GM13976 (cell line): ENCODE results near the gene ASTN2.
A peak's percentile ranks its signal among the peaks of the same experiment; 100 is the strongest.

ENCODE experiments used
- DNase-seq: peaks from one replicate; pipeline ENCODE4 v3.0.0; 2012; ENCODE audit warnings: low spot score
- in situ Hi-C: fragments of 300-500 bp; cut with MboI; formaldehyde crosslinking; loops from one replicate; pipeline ENCODE4 v1.12.0; 2022; ENCODE audit warnings: low sequenced_read_pairs, mixed read lengths, inconsistent platforms; ENCODE audit not compliant: unreplicated experiment
- TF ChIP-seq, protein P1 (sequence below): IDR thresholded peaks from 2 replicates; pipeline ENCODE4 v1.5.1; 2012; ENCODE audit warnings: borderline replicate concordance, mild to moderate bottlenecking; ENCODE audit not compliant: insufficient read depth; ENCODE audit errors: extremely low read depth, missing control alignments, control extremely low read depth

ASTN2 gene

DNA sequence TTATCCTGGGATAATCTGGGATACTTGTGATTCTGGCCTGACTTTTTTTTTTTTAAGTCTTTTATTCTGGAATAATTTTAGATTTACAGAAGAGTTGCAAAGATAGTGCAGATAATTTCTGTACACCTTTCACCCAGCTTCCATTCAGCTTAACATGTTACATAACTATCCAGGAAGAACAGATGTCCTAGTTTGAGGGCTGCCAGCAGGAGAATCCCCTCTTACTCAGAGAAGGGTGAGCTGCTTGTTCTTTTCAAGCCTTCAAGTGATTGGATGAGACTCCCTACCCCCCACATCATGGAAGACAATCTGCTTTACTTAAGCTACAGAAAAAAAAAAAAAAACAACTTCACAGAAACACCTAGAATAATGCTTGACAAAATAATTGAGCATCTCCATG is 473.6 kb downstream of the ASTN2 start:
- no peak for DNase-seq
- in situ Hi-C loops = no loop called here
- TF ChIP-seq, protein P1, sequence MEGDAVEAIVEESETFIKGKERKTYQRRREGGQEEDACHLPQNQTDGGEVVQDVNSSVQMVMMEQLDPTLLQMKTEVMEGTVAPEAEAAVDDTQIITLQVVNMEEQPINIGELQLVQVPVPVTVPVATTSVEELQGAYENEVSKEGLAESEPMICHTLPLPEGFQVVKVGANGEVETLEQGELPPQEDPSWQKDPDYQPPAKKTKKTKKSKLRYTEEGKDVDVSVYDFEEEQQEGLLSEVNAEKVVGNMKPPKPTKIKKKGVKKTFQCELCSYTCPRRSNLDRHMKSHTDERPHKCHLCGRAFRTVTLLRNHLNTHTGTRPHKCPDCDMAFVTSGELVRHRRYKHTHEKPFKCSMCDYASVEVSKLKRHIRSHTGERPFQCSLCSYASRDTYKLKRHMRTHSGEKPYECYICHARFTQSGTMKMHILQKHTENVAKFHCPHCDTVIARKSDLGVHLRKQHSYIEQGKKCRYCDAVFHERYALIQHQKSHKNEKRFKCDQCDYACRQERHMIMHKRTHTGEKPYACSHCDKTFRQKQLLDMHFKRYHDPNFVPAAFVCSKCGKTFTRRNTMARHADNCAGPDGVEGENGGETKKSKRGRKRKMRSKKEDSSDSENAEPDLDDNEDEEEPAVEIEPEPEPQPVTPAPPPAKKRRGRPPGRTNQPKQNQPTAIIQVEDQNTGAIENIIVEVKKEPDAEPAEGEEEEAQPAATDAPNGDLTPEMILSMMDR = no peak

DNA sequence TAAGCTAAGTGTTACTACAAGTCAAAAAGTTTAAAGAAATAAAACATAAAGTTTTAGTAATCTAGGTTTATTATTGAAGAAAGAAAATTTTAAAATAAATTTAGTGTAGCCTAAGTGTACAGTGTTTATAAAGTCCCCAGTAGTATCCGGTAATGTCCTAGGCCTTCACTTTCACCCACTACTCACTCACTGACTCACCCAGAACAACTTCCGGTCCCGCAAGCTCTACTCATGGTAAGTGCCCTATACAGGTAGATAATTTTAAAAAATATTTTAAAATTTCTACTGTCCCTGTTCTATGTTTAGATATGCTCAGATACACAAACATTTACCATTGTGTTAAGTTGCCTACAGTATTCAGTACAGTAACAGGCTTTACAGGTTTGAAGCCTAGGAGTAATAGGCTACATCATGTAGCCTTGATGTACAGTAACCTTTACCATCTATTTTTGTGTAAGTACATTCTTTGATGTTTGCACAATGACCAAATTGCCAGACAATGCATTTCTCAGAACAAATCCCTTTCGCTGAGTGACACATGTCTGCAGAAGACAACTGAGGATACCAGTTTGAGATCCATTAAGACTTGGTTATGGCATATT is 474.1 kb downstream of the ASTN2 start:
- no peak for DNase-seq
- in situ Hi-C loops = no loop called here
- TF ChIP-seq, protein P1 = no peak

DNA sequence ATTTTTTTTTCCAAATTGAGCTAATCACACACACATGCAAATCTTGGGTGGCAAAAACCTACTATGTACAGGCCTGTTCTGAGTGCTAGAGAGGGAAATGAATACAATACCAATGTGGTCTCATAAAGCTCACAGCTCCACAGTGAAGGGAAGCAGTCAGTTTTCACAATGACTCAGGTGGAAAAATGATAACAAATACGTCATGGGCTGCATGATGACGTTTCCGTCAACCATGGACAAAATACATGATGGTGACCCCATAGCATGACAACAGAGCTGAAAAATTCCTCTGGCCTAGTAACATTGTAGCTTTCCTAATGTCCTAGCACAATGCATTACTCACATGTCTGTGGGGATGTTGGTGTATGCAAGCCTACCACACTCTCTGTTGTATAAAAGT is 475.2 kb downstream of the ASTN2 start:
- in situ Hi-C loops = no loop called here
- DNase-seq = peak; percentile 47
- TF ChIP-seq, protein P1 = no peak

DNA sequence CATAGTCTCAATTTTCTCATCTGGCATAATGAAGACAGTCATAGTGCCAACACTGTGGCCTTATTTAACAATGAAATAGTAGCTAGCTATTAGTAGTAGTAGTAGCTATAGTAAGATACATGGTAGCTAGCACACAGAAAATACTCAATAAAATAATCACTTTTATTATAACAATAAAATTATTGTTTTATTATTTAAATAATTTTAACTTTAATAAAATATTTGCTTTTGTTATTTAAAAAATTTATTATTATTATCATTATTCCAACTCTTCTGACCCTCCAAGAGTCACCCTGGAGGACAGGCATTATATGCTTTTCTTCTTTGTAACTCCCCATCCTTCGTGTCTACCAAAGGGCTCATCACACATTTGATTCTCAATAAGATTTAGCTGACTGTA is 475.7 kb downstream of the ASTN2 start:
- in situ Hi-C loops = no loop called here
- TF ChIP-seq, protein P1 = no peak
- DNase-seq = no peak

DNA sequence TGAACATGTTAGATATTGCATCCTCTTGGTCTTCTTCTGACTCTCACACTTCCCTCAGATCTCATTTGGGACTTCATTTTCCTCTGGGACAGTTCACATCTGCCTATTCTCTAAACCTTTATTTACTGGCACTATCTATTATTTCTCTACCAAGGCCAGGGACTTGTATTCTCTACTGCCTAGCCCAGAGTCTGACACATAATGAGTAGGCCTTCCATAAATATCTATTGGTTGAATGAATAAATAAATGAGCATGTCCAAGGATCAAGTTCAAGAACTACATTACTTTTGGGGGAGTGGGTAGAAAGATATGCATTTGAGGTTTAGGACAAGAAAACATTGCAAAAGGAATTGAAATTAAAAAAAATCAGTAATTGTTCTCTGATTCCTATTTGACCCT is 477.5 kb downstream of the ASTN2 start:
- in situ Hi-C loops = no loop called here

DNA sequence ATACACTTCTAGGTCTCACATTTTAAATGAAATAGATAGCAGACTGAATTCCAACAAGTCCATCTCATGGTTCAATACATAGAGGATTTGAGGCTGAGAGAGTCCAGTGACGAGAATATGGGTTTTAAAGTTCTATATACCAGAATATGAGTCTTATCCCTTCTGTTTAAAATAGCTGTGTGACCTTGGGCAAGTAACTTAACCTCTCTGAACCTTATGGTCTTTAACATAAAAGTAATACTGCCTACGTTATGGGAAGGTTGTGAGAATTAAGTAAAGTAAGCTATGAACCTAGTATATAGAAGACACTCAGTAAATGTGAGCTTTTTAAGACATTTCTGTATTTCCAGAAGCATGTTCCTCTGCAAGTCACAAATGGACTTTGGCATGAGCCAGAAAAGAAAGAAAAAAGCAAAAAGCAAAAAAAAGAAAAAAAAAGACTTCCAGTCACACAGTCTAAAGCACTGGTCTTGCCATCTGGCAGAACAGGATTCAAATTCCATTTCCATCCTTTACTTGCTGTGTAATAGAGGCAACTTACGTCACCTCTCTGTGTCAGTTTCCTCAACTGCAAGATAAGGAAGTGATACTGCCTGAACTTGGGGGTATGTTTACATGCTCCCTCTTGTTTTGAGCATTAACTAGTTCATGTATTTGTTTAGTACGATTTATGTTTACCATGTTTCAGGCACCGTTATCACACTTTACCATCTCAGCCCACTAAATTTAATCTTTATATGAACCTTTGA is 479.5 kb downstream of the ASTN2 start:
- DNase-seq = no peak
- in situ Hi-C loops = no loop called here
- TF ChIP-seq, protein P1 = no peak

More for the DNA sequence above, 477.5 kb downstream of the ASTN2 start:
- DNase-seq = no peak
- TF ChIP-seq, protein P1 = no peak
